NCI-H2196 (cell line): ENCODE results near the gene CEP164.
"Not testable (repeated sequence)": the region's sequence is repeated elsewhere in the genome, so short reads cannot be mapped to it uniquely, and the experiment has no call there.

Experiments used
- DNase-seq: peaks from one replicate; lab custom pipeline; 2025; ENCODE audit not compliant: unreplicated experiment; lab: John Stamatoyannopoulos, UW

CEP164 gene

GRCh38 chr11:117392001-117392690, 64.5 kb downstream of the CEP164 start:
- no peak for DNase-seq

- no peak for DNase-seq
These were observed 65.3 kb downstream of the CEP164 start for GRCh38 chr11:117392979-117393378.

GRCh38 chr11:117394221-117394925, 66.7 kb downstream of the CEP164 start:
- no peak for DNase-seq

GRCh38 chr11:117395476-117395875, 67.8 kb downstream of the CEP164 start:
- DNase-seq = no peak

GRCh38 chr11:117396970-117397369, 69.3 kb downstream of the CEP164 start:
- no peak for DNase-seq

GRCh38 chr11:117398618-117399017, 71.0 kb downstream of the CEP164 start:
- DNase-seq = not testable (repeated sequence)

- not testable (repeated sequence) for DNase-seq
These were observed 71.6 kb downstream of the CEP164 start for GRCh38 chr11:117399100-117399840.

- DNase-seq = not testable (repeated sequence)
These were observed 78.2 kb downstream of the CEP164 start for GRCh38 chr11:117405898-117406297.

- DNase-seq = no peak
These were observed 79.4 kb downstream of the CEP164 start for GRCh38 chr11:117407016-117407415.

- DNase-seq = no peak
These were observed 80.7 kb downstream of the CEP164 start for GRCh38 chr11:117408356-117408755.

GRCh38 chr11:117409511-117409910, 81.9 kb downstream of the CEP164 start:
- no peak for DNase-seq

- no peak for DNase-seq
These were observed 82.6 kb downstream of the CEP164 start for GRCh38 chr11:117410238-117410637.

- DNase-seq = no peak
These were observed 83.4 kb downstream of the CEP164 start for GRCh38 chr11:117410861-117411710.

GRCh38 chr11:117411736-117412135, 84.1 kb downstream of the CEP164 start:
- DNase-seq = no peak

- DNase-seq = no peak
These were observed 84.5 kb downstream of the CEP164 start for GRCh38 chr11:117412176-117412575.

- no peak for DNase-seq
These were observed 85.1 kb downstream of the CEP164 start for GRCh38 chr11:117412653-117413275.

- no peak for DNase-seq
These were observed 86.0 kb downstream of the CEP164 start for GRCh38 chr11:117413616-117414015.

- no peak for DNase-seq
These were observed 87.1 kb downstream of the CEP164 start for GRCh38 chr11:117414724-117415123.

- no peak for DNase-seq
These were observed 87.8 kb downstream of the CEP164 start for GRCh38 chr11:117415358-117415896.

- DNase-seq = no peak
These were observed 89.7 kb downstream of the CEP164 start for GRCh38 chr11:117417342-117417741.
